ENCODE measurements around the gene PFDN1.

- TF ChIP-seq CTCF (IDR thresholded peaks at IDR 0.05) (no peak), REST (IDR thresholded peaks at IDR 0.05; ENCODE audit: insufficient read depth in 1 of 2, low read depth in 2 of 2, low read length in 1 of 2) (no peak), SIN3A (IDR thresholded peaks at IDR 0.05; ENCODE audit: borderline replicate concordance, insufficient read depth, low read depth, low read length) (no peak), POLR2AphosphoS5 (IDR thresholded peaks at IDR 0.05; ENCODE audit: low read depth, low read length) (no peak), TCF7L2 (IDR thresholded peaks at IDR 0.05; ENCODE audit: low read depth, low read length) (no peak)
These were observed 24.7 kb upstream of the PFDN1 start for GRCh38 chr5:140327589-140327988.
